Bronchial epithelial cell (primary cell): ENCODE data around the gene BHLHA9. TPM values are rescaled to one million over a fixed set of nuclear protein-coding genes. Genes with fewer than 3 reads are reported as not detected.
"Not testable (repeated sequence)": the region's sequence is repeated elsewhere in the genome, so short reads cannot be mapped to it uniquely, and the experiment has no call there.

Experiments used
- DNase-seq: peaks from one replicate; pipeline ENCODE4 v3.0.0-alpha.2; 2010; ENCODE audit warnings: low read depth
- FAIRE-seq: peaks from 2 replicates; lab custom pipeline; 2011; peaks lifted over from hg19 to GRCh38; lab: Jason Lieb, UNC
- H3K27me3 ChIP-seq: 2 replicates; pipeline ENCODE4 v1.5.1; 2011; ENCODE audit warnings: low read length; ENCODE audit not compliant: control insufficient read depth, insufficient read depth
- H3K36me3 ChIP-seq: 2 replicates; pipeline ENCODE4 v1.5.1; 2011; ENCODE audit warnings: low read length; ENCODE audit not compliant: control insufficient read depth, insufficient read depth
- H3K4me3 ChIP-seq: 2 replicates; pipeline ENCODE4 v1.5.1; 2011; ENCODE audit warnings: mild to moderate bottlenecking, low read depth, low read length, control low read depth
- total RNA-seq: library from RNA; depleted of rRNA; stranded (reverse); fragments of >200 nt; gene quantifications from 2 replicates; pipeline ENCODE4 v1.2.1, GENCODE V29; 2014
- TF ChIP-seq, protein P1 (sequence below): IDR thresholded peaks from 2 replicates; pipeline ENCODE4 v1.5.1; 2011; ENCODE audit warnings: mild to moderate bottlenecking, moderate library complexity, low read length, control low read depth, inconsistent platforms; ENCODE audit not compliant: insufficient read depth, severe bottlenecking

BHLHA9 gene
- total RNA-seq, 1 donor from 2014 or later = not detected

DNA sequence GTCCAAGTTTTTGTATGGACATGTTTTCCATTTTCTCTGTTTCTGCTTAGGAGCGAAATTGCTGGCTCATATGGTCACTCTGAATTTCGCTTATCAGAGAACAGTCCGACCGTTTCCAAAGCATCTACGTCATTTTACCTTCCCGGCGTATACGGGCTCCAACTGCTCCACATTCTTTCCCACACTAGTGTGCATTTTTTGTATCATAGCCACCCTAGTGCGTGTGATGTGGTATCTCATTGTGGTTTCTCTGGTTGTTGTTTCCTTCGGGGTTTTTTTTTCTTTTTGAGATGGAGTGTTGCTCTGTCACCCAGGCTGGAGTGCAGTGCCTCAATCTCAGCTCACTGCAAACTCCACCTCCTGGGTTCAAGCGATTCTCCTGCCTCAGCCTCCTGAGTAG, 31.0 kb upstream of the BHLHA9 start:
- Histone ChIP-seq H3K36me3 (no peaks in the 10 kb centered on the region), H3K4me3 (no peak overlapping the region), H3K27me3 (no peaks in the 10 kb centered on the region)
- no peak for DNase-seq
- FAIRE-seq = no peak
- TF ChIP-seq, protein P1, sequence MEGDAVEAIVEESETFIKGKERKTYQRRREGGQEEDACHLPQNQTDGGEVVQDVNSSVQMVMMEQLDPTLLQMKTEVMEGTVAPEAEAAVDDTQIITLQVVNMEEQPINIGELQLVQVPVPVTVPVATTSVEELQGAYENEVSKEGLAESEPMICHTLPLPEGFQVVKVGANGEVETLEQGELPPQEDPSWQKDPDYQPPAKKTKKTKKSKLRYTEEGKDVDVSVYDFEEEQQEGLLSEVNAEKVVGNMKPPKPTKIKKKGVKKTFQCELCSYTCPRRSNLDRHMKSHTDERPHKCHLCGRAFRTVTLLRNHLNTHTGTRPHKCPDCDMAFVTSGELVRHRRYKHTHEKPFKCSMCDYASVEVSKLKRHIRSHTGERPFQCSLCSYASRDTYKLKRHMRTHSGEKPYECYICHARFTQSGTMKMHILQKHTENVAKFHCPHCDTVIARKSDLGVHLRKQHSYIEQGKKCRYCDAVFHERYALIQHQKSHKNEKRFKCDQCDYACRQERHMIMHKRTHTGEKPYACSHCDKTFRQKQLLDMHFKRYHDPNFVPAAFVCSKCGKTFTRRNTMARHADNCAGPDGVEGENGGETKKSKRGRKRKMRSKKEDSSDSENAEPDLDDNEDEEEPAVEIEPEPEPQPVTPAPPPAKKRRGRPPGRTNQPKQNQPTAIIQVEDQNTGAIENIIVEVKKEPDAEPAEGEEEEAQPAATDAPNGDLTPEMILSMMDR = no peak

DNA sequence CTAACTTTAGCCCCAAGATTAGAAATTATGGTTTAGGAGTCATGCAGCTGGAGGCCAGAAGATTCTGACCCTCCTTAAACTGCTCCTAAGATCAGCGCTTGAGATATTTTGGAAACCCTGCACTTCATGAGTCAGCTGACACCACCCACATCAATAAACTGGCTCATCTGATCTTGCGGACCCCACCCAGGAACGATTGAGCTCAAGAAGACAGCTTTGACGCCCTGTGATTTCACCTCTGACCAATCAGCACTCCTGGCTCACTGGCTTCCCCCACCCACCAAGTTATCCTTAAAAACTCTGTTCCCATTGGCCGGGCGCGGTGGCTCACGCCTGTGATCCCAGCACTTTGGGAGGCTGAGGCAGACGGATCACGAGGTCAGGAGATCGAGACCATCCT, 29.8 kb upstream of the BHLHA9 start:
- not testable (repeated sequence) for DNase-seq, H3K4me3 ChIP-seq, H3K27me3 ChIP-seq, FAIRE-seq, H3K36me3 ChIP-seq

DNA sequence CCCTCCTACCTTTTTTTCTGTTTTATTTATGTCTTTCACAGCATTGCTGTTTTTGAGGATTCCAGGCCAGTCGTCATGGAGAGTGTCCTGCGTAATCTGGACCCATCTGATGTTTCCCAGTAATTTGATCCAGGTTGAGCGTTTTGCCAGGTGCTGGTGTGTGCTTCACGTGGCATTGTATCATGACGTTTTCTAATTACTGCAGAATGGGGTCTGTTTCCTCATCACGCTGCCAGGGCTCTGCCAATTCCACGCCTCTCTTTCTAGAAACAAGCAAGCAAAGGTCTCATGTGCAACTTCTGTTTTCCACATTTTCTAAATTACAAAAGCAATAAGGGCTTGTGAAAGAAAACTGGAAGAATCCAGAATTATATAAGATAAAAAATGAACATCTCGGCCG, 28.3 kb upstream of the BHLHA9 start:
- FAIRE-seq (no peak), DNase-seq (no peak)
- Histone ChIP-seq H3K4me3 (no peak overlapping the region), H3K27me3 (no peaks in the 10 kb centered on the region), H3K36me3 (no peaks in the 10 kb centered on the region)
- TF ChIP-seq, protein P1 = no peak

DNA sequence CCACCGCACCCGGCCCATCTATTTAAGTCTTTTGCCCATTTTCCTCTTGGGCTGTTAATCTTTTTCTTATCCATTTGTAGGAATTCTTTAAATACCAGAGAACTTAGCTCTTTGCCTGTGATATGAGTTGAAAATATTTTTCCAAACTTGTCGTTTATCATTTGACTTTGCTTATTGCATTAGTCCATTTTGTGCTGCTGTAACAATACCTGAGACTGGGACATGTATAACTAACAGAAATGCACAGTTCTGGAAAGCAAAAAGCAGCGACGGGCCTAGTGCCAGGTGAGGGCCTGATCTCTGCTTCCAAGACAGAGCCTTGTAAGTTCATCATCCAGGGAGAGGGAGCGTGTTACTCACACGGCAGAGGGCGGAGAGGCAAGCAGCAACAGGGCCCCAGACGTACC, 25.6 kb upstream of the BHLHA9 start:
- Histone ChIP-seq H3K36me3 (no peaks in the 10 kb centered on the region), H3K4me3 (no peak overlapping the region), H3K27me3 (no peaks in the 10 kb centered on the region)
- FAIRE-seq (no peak), DNase-seq (peak; percentile 59)
- TF ChIP-seq, protein P1 = no peak

- Histone ChIP-seq H3K27me3 (no peaks in the 10 kb centered on the region), H3K4me3 (no peak overlapping the region)
- FAIRE-seq = no peak
Observed at GRCh38 chr17:1251866-1252608, 18.2 kb upstream of the BHLHA9 start.

DNA sequence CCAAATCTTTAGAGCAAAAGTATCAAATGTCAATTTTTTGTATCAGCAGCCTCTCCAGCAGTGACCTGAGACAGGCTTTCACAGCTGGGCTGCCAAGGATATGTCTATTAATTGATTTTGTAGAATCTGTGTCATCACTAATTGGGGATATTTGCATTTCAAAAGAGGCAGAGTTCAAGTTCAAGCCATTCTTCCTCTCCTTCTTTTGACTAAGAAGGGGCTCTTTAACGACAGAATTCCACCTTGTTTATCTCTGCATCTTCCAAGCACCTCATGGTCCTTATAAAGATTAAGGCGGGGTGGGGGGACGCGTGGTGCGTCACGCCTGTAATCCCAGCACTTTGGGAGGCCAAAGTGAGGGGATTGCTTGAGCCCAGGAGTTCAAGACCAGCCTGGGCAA, 15.2 kb upstream of the BHLHA9 start:
- no peaks in the 10 kb centered on the region for H3K27me3 ChIP-seq

More at GRCh38 chr17:1251866-1252608, 18.2 kb upstream of the BHLHA9 start:
- TF ChIP-seq, protein P1 = no peak
- H3K36me3 ChIP-seq = no peaks in the 10 kb centered on the region
- DNase-seq = no peak

More for the DNA sequence above, 15.2 kb upstream of the BHLHA9 start:
- DNase-seq (no peak), FAIRE-seq (no peak)
- TF ChIP-seq, protein P1 = no peak
- Histone ChIP-seq H3K4me3 (no peak overlapping the region), H3K36me3 (no peaks in the 10 kb centered on the region)
